Breast epithelium (tissue), 3 donors: Measurements from ENCODE around the gene FAM234A.

Experiments
- POLR2AphosphoS5 ChIP-seq, 3 donors: sonication (generic); formaldehyde crosslinking; IDR thresholded peaks; one replicate each; pipeline ENCODE4 v1.6.1; 2017; ENCODE audit warnings: antibody characterized with exemption in 3 of 3
- TF ChIP-seq, protein P1 (sequence below), 3 donors: fragments of 450-650 bp; IDR thresholded peaks; one replicate each; pipeline ENCODE4 v1.5.1; 2016 to 2017; ENCODE audit warnings: antibody characterized with exemption in 3 of 3, mild to moderate bottlenecking in 3 of 3, moderate library complexity in 3 of 3

DNA sequence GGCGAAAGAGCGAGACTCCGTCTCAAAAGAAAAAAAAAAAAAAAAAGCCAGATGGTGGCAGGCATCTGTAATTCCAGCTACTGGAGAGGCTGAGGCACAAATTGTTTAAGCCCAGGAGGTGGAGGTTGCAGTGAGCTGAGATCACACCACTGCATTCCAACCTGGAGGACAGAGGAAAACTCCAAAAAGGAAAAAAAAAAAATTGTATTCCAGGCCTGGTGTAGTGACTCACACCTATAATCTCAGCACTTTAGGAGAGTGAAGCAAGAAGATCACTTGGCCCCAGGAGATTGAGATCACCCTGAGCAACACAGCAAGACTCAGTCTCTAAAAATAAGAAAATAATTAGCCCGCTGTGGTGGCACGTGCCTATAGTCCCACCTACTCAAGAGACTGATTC is 34.2 kb upstream of the FAM234A start:
- no peak for TF ChIP-seq POLR2AphosphoS5 (IDR thresholded peaks at IDR 0.05)
- TF ChIP-seq, protein P1, sequence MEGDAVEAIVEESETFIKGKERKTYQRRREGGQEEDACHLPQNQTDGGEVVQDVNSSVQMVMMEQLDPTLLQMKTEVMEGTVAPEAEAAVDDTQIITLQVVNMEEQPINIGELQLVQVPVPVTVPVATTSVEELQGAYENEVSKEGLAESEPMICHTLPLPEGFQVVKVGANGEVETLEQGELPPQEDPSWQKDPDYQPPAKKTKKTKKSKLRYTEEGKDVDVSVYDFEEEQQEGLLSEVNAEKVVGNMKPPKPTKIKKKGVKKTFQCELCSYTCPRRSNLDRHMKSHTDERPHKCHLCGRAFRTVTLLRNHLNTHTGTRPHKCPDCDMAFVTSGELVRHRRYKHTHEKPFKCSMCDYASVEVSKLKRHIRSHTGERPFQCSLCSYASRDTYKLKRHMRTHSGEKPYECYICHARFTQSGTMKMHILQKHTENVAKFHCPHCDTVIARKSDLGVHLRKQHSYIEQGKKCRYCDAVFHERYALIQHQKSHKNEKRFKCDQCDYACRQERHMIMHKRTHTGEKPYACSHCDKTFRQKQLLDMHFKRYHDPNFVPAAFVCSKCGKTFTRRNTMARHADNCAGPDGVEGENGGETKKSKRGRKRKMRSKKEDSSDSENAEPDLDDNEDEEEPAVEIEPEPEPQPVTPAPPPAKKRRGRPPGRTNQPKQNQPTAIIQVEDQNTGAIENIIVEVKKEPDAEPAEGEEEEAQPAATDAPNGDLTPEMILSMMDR (IDR thresholded peaks at IDR 0.05) = no peak
